MM.1S (cell line): ENCODE measurements around the gene PHF12.

Experiments used
- EZH2 ChIP-seq: fragments of 300-600 bp; sonication (generic); optimal IDR thresholded peaks from 2 replicates; pipeline ENCODE3; 2017; ENCODE audit warnings: low read depth, mild to moderate bottlenecking, antibody characterized with exemption, low read length, mixed read lengths
- EZH2phosphoT487 ChIP-seq: fragments of 300-600 bp; sonication (generic); IDR thresholded peaks from 2 replicates; pipeline ENCODE4 v1.6.1; 2018; ENCODE audit warnings: antibody characterized with exemption, low read length
- TF ChIP-seq, protein P1 (sequence below): fragments of 300-600 bp; sonication (generic); IDR thresholded peaks from 2 replicates; pipeline ENCODE4 v1.5.1; 2016; ENCODE audit warnings: antibody characterized with exemption, low read length, mixed read lengths

GRCh38 chr17:28920201-28920600 is 31.1 kb downstream of the PHF12 start:
- TF ChIP-seq, protein P1, sequence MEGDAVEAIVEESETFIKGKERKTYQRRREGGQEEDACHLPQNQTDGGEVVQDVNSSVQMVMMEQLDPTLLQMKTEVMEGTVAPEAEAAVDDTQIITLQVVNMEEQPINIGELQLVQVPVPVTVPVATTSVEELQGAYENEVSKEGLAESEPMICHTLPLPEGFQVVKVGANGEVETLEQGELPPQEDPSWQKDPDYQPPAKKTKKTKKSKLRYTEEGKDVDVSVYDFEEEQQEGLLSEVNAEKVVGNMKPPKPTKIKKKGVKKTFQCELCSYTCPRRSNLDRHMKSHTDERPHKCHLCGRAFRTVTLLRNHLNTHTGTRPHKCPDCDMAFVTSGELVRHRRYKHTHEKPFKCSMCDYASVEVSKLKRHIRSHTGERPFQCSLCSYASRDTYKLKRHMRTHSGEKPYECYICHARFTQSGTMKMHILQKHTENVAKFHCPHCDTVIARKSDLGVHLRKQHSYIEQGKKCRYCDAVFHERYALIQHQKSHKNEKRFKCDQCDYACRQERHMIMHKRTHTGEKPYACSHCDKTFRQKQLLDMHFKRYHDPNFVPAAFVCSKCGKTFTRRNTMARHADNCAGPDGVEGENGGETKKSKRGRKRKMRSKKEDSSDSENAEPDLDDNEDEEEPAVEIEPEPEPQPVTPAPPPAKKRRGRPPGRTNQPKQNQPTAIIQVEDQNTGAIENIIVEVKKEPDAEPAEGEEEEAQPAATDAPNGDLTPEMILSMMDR = no peak
- no peak for TF ChIP-seq EZH2phosphoT487
- no peak for TF ChIP-seq EZH2
